Measurements from ENCODE around the gene GRID1.

Gene GRID1

DNA sequence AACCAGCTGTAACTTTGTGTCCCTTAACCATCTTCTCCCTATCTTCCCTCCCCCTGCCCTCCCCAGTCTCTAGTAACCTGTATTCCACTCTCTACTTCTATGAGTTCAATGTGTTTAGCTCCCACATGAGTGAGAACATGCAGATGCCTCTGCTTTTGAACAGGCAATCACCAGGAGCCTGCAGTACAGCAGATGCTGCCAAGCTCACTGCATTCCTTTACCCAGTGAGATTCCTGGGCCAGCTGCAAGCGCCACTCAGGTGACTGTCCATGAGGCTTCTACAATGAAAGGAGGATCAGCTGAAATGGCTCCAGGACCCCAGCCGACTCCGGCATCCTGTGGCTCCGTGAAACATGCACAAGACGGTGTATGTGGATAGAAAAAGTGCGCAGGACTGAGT is 15.7 kb downstream of the GRID1 start:
- DNase-seq: no peak

DNA sequence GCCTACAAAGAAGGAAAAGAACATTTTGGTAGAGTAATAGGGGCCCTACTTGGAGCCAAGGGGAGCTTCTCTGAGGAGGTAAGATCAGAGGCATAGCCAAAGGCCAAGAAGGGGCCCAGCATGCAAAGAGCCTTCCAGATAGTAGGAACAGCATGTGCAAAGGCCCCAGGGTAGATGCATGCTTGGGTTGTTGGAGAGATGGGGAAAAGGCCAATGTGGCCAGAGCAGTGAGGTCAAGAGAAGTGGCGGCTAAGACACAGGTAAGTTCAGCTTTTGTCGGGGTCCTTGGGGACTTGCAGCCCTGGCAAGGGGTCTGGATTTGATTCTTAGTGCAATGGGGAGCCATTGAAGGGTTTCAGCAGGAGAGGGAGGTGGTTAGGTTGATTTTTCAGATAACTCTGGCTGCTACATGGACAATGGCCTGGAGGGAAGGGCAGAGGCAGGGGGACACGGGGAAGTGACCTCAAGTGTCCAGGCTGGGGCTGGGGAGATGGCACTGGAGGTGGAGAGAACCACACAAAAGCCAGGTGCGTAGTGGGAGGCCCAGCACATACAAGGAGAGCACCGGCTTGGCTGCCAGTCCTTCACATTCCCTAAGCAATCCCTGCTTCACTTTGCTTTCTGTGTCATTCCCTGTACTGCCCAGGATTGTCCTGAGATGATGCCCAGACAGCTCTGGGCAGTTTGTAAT is 16.5 kb downstream of the GRID1 start:
- DNase-seq: no peak

DNA sequence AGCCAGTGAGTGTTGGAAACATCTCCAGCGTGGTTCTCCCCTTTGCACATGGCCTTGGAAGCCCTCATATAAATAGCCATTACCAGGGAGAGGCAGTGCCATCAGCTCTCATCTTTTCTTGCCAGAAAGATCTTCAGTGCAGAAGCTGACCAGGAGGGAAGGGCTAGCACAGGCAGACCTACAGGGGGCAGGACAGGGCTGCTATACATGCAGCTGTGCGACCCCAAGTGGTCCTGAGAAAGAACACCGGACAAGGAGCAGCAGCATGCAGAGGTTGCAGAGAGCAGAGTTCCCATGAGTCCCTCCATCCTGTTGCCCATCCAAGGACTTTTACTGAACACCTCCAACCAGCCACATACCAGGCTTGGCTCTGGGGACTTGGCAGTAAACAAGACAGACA is 17.1 kb downstream of the GRID1 start:
- no peak for DNase-seq

- no peak for DNase-seq
Measured at GRCh38 chr10:86348321-86349210, 18.0 kb downstream of the GRID1 start.

DNA sequence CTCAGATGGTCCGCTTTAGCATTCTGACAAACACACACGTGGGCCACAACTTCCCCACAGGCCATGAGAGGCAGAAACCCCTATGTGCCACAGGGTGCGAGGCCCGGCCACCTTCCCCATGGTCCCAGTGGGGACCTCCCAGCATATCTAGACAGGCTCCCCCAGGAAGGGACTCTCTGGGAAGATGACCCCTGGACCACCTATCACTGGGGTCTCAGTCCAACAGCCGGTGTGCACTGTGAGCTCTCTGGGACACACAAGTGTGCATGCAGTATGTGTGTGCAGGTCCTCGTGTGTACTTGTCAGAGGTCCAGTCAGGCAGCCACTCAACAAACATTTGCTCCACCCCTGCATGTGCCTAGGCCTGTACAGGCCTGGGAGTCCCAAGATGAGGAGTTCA is 18.7 kb downstream of the GRID1 start:
- no peak for DNase-seq

DNA sequence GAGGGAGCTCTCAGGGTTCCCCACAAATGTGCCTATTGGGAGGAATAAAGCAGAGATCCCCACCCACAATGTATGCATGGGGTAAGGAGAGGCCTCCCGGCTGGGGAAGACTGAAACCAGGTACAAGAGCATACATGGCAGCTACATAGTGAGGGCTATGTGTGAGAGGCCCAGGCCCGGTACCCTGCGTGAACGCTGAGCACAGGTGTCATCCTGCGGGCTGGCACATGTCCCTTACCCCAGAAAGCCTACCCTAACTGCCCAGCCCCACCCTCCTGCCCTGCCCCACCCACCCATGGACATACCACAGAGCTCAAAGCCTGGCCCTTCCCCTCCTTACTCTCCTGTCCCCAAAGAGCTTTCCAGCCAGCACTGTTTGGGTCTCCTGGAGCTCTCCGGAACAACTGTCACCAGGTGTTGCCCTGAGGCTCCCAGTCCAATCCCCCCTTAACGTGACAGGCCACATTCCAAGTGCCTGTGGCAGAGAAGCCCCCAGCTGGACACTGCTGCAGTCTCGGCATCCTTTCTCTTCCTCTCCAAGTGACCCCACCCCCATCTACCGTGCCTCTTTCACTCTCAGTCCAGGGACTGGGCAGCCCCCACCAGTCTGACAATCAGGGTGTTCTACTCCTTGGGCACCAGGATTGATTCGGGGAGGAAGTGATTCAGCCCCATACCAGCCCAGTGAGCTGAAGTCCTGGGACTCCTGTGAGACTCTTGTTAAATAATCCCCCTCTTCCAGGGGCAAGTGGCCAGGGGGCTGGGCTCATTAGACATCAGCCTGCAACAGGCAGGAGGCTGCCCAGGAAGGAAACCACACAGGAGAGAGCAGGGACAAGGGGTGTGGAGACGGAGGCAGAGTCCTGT is 19.6 kb downstream of the GRID1 start:
- no peak for DNase-seq

DNA sequence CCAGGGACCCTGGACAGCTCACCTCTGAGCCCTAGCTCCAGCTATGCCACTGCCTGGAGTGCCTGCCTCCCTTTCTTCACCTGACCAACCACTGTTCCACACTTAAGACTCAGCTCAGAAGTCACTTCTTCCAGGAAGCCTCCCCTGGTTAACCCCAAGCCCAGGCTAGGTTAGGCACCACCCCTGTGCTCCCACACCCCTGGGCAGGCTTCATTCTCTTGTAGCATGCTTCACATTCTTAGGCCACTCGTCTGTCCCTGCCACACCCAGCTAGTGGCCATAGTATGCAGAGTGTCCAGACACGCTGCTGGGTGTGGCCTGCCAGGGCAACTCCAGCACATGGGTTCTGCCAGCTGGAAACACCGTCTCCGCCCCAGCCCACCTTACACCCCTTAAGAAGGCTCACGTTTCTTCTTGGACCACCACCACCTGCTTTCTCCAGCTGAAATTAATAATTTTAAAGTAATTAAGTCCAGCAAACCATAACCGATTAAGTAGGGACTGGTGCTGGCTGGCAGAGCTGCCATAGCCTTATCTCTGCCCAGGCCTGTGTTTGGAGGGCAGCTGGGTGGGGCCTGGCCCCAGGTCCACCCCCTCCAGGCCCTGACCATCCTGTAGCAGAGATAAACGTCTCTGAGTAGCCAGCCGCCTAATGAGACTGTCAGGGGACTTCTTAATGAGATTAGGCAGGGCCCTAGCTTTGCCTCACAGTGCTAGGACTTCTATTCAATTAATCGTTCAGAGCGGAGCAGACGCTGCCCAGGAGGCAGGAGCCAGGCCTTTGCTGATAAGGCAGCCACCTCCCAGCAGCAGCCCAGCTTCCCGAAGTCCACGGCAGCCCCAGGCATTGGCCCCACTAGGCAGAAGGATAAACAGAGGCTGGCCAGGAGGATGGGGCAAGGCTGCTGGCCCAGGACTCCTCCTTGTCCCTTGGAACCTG is 20.5 kb downstream of the GRID1 start:
- no peak for DNase-seq

GRCh38 chr10:86345296-86345858 is 21.2 kb downstream of the GRID1 start:
- DNase-seq: no peak

DNA sequence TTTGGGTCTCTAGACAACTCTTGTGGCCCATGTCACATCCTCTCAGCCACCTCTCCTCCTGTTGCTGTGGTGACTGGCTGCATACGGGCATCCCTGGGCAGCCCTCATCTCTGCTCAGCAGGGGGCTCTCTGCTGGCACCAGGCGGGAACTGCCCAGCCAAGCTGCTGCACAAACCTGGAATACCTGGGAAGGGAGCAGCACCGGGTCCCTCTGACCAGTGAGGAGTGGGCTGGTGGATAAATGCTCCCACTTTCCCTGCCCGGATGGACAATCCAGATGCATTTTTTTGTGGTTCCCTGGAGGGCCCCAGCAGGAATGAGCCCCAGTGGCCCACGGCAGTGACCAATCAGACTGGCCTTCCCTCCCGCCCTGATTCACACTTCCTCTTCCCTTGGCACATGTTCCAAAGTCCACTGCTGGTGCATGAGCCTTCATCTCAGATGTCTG is 21.9 kb downstream of the GRID1 start:
- no peak for DNase-seq

DNA sequence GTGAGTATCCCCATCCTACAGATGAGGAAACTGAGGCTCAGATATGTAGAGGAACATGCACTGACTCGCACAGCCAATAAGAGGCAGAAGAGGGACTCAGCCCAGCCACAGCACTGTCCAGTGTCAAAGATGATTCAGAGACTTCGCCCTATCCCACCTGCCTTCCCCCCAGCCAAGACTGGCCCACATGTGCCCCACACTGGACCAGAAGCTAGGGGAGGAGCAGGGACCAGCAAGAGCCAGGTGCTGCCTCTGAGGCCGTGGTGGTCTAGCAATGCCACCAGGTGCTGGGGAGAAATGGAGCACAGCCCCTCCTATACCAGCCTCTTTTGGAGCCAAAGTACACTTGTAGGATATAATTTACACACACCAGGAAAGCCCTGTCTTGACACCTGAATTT is 22.3 kb downstream of the GRID1 start:
- no peak for DNase-seq

DNA sequence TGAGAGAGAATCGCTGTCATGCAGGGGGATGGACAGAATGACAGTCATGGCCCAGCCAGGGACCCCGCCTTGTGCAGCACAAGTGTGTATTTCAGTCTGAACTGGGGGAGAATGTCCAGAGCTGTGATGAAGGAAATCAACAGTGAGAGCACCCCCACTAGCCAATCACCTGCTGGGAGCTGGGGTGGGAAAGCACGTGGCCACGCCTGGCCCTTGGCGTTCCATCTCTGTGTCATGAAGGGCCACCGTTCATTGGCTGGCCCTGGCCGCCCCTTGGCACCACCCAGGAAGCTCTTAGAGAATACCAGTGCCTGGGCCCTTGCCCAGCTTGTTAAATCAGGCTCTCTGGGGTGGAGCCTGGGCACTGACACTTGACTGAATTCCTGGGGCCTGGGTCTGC is 22.8 kb downstream of the GRID1 start:
- DNase-seq: no peak

- no peak for DNase-seq
Measured at GRCh38 chr10:86342111-86342863, 24.3 kb downstream of the GRID1 start.

- DNase-seq: no peak
Measured at GRCh38 chr10:86341361-86341811, 25.2 kb downstream of the GRID1 start.

- DNase-seq: no peak
Measured at GRCh38 chr10:86340991-86341260, 25.7 kb downstream of the GRID1 start.

GRCh38 chr10:86340176-86340990 is 26.2 kb downstream of the GRID1 start:
- DNase-seq: no peak

DNA sequence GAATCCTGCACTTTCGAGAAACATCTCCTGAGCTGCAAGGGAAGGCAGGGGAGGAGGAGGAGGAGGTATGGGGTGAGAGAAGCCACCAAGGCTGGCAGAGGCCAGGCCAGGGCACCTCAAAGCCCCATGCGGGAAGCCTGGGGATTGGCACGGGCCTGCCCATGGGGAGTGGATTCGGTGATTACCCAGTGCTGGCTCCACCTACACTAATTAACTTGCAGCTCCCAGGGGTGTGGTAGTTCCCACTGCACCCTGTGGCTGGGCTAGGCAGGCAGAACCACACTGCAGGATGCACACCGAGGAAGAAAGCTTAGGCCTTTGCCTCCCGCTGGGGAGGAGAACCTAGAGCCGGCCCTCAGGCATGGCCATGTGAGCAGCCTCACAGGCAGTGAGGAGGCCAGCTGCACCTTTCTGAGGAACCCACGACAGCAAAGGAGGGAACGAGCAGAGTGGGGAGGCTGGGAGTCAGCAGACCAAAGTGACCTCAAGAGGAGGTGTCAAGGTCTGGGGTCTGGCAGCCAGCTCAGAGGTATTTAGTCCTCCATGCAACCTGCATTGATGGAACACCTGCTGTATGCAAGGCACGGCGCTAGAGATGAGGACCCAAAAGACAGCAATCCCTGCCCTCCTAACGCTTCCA is 27.2 kb downstream of the GRID1 start:
- no peak for DNase-seq

DNA sequence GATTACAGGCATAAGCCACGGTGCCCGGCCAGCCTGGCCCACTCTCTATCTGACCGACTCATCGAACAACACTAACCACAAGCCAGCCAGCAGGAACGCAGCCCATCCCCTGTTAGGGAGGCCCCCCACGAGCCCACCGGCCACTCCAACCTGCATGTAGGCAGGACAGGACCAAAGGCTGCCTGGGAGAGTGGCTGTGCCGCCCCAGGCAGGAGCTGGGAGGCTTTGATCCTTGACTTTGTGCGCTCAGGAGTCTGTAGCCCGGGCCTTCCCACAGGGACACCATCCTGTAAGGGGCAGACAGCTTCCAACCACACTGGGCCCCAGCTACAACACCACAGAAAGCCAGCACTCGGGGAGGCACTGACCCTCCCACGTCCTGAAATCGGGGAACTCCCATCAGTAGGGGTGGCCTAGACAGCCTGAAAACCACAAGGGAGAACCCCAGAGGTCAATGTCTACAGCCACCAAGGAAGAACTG is 29.4 kb downstream of the GRID1 start:
- no peak for DNase-seq

DNA sequence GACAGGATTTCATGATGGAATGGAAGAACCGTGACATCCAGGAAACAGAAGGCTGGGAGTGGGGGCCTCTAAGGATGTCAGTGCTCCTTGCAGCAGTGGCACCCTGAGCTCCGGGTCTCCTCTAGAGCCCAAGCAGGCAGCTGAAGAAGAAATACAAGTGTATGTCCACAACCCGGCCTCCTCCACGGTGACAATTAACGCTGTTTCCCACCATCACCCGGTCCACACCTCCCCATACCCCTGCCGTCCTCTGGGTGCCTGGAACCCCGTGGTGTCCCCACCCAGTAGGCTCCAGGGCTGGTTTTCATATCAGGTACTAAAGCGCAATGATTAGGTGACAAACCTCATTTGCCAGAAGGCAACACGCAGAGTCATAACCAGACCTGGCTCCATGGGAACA is 30.3 kb downstream of the GRID1 start:
- no peak for DNase-seq

DNA sequence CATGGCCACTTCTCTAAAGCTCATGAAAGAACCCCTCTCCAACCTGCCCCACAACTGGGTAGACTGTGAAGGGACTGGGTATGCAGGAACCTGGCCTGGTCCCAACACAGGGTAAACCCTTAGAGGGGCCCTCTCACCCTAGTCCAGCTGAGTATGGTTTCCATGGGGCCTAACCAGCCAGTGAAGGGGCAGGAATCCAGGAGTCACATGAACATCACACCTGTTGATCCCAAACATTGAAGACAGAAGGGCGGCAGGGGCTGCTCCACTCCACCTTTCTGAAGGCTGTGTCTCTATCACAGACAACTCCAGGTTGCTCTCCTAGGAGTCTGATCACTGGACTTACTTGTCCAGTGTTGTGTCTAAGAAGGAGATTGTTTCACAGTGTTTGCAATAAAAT is 30.8 kb downstream of the GRID1 start:
- DNase-seq: no peak

DNA sequence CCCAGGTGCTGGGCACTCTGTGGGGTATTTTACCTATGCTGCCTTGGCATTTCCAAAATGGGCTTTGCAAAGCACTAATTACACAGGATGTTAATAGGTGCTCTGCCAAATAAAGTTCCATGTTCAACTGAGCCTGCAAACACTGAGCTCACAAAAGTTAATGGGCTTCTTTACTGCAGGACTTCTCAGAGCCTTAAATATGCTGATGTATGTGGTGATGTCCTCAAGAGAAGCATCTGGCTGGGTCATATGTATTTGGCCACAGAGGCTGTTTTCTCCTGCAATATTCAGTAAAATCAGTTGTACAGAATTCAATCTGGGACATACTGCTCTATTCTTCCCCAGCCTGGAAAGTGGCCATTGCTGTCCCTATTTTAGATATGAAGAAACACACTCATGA is 31.3 kb downstream of the GRID1 start:
- no peak for DNase-seq
